GM21786 (cell line): ENCODE measurements around the gene EBP.

Source experiments
- ATAC-seq: cut with Tn5 transposase; IDR thresholded peaks from one replicate; pipeline ENCODE4 v1.9.1; 2021; ENCODE audit not compliant: unreplicated experiment

The EBP gene

DNA sequence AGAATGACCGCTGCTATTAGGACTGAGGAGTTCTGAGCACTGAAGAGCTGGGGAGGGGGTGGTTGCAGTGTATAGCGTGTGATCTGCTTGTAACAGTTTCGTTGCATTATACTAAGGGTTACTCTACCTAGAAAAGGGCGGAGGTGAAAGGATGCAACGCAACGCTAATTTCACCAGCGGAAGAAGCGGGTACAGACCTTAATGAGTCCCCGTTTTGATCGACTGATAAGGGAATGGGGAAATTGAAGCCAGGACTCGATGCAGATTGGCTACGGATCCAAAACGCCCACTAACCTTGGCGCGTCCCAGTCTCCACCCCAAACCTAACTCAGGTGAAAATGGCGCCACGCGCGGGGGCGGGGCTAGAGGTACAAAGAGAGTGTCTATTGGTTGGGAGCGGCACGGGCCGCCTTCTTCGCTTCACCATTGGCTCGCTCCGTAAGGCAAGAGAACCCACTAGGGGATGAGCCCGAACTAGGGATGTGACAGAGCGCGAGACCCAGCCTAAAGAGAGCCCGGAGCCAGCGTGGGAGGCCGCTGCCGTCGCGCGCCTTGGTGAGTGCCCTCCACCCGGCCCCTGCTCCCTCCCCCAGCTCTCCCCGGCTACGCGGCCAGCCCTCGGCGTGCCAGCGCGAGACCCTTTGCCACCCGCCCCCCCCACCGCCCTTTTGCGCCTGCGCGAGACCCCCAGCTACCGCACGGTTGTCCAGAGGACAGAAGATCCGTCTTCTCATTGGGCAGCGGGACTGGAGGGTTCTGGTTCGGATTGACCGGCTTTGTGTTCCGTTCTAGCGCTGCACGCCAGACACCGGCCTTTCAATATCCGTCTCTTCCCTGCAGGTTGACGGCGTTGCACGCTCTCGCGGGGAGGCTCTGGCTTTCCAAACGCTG lies at the start of gene EBP:
TSS of gene EBP (plus strand) at position 456 of the 891 bp plus-strand sequence. CDS start 1,964 bp downstream, outside the sequence.
- ATAC-seq, result peak; percentile 96

DNA sequence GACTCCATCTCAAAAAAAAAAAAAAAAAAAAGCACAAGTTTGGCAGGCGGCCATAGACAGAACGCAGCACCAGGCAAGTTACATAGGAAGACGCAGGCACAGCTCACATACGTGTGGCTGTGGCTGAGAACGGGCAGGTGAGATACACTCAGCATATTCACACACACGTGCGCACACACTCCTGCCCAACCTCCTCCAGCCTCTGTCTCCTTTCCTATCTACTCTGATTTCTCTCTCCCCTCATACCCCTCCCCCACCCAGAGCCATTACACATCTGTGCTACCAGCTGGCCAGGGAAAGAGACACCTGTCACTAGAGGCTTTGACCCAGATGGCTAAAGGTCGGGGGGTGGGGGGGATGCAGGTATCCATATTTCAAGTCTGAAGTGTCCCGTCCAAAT lies 49.4 kb upstream of the EBP start:
- ATAC-seq, result no peak

DNA sequence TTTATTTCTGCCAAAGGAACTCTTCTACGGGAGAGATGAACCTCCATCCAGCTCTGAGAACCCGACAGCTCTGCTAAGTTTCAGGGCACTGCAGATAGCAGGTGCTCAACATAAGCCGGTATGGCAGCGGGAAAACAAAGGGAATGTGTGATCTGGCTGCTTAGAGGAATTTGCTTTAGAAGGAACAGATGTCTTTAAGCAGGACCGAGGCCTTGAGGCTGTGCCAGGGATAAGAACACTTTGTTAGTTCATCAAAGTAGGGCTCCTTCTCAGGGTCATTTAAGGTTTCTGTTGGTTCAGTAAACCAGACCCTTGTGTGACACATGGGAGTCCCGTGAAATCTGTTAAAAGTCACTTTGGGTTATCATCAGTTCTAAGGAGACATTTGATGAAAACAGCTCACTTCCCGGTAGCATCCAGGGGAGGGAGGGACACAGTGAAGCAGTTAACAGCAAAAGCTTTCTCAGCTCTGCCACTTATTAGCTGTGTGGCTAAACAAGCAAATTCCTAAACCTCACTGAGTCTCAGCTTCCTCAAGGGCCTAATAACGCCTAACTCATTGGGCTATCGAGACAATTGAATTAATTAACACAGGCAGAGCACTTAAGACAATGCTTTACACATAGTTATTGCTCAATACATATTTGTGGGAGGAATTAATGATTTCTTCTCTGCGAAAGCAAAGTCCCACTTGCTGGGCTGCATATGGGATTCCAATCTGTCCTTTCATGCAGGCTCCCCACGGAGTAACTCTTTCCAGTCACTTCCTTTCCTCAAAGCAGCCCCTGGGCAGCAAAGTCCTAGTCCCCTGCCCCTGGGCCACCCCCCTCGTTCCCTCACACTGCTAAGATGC lies 48.5 kb upstream of the EBP start:
- ATAC-seq, result no peak

DNA sequence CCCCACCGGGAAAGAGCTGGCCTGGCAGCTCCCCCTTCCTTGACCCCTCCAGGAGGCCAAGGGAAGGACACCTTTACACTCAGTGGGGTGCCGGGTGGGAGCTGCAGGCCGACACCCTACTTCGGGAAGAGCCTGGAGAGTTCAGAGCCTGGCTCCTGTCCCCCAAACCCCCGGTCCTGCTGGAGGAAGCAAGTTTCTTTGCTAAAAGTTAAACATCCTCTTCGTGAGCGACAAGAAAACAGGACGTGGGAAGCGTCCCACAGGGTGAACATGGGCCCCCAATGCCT lies 48.0 kb upstream of the EBP start:
- no peak for ATAC-seq

DNA sequence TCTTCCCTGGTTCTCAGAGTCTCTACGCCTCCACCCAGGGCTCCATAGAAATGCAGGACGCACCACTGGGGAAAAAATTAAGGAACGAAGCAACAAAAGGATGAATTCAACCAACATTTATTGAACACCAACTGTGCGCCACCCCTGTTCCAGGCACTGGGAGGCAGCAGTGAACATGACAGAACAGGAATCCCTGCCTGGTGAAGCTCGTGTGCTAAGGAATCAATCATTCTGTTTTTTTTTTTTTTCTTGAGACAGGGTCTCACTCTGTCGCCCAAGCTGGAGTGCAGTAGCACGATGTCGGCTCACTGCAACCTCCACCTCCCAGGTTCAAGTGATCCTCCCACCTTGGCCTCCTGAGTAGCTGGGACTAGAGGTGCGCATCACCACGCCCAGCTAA lies 47.5 kb upstream of the EBP start:
- no peak for ATAC-seq

DNA sequence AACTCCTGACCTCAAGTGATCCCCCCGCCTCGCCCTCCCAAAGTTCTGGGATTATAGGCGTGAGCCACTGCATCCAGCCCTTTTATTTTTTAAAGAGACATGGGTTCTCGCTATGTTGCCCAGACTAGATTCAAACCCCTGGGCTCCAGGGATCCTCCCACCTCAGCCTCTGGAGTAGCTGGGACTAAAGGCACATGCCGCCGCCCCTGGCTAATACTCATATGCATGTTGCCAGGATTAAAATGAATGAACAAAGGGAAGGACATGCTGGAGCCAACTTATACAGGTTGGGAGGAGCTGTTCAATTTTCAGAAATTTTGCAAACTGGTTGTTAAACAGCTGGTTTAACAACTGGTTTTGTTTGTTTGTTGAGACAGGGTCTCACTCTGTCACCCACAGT lies 47.0 kb upstream of the EBP start:
- no peak for ATAC-seq

DNA sequence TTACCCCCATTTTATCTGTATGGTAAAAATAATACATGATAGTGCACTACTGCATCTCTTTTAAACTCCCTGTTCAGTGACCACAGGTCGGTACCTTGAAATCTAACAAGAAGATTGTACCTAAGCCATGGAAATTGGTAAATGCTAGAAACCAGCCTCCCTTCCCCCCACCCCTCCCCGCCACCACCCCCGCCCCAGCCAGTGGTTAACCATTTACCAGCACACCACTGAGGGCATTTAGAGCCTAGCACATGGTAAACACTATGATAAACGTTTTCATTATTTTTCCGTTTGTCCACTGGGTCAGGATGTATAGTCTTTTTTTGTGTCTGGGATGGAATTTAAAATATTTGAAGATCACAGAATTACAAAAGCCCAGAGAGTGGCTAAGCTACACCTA lies 46.3 kb upstream of the EBP start:
- no peak for ATAC-seq

DNA sequence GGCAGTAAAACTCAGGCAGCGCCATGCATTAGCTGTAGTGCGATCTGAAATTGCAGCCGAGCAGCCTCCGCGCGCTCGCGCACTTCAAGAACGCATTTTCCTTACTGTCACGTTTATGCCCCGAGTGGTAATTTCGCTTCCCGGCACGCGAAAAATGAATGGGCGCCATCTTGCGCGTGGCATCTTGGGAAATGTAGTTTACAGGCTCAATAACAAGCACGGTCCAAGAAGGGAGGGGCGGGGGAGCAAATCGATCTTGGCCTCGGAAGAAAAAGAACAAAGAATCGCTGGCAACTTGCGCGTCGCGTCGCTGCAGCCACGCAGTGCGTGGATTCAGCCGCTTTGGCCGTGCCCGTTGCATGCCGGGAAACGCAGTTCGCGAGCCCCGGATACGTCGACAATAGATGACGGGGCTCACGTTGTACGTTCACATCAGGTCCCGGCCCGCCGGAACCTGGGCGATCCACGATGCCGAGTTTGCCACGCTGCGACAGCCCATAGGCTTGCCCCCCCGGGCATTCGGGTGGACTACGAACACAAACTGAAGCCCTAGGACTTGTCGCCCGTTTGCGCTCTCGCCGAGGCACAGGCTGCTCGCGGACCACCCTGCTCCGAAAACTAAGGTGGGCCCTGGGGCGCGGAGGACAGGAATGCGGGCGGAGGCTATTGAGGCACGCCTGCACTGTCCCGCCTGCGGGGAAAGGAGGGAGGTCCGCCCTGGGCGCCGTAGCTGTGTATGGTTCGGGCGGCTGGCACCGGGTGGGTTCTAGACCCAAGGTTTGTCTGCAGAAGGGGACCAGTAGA lies 45.6 kb upstream of the EBP start, which contains the start of gene FTSJ1:
TSS of gene FTSJ1 (plus strand) at position 426 of the 804 bp plus-strand sequence. CDS start 1,849 bp downstream, outside the sequence.
- ATAC-seq, result peak; percentile 81

DNA sequence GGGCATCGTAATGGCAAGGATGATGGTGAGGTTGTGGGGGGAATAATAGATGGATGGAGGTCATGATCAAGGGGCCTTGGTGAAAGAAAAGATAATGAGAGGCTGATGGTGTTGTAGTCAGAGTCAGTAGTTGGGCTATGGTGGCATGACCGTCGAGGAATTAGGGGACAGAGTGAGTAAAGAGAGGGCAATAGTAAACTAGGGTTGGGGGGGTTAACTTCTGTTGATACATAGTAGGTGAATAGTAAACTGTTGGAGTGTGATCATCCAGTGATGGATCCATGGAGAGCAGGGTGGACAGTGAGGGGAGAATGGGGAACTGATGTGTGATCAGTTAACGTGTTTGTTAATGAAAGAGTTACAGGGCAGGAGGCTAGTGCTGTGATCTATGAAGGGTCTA lies 44.7 kb upstream of the EBP start:
- ATAC-seq, result no peak

DNA sequence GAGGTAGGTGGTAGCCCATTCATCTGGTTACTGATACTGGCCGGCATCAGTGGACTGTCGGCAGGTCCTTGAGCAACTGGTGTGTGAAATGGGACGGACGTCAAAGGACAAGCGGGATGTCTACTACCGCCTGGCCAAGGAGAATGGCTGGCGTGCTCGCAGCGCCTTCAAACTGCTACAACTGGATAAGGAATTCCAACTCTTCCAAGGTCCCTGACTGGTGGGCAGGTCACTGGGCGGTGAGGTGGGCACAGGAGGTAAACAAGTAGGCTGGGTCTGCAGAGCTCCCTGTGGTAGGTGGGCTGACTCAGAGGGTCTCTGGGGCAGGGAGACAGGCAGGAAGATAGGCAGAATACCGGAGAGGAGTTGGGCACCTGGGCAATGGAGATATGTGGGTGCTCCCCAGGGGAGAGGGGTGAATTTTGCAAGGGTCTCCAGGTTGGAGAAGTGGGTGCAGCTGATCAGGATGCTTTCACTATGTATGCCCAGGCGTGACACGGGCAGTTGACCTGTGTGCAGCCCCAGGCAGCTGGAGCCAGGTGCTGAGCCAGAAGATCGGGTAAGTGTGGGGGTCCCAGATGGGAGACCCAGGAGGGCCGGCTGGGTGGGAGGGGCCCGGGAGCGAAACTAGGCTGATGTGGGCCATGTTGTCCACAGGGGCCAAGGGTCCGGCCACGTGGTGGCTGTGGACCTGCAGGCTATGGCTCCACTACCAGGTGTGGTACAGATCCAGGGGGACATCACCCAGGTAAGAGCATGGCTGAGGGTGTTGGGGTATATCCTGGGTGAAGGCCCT lies 43.5 kb upstream of the EBP start:
- ATAC-seq, result no peak

DNA sequence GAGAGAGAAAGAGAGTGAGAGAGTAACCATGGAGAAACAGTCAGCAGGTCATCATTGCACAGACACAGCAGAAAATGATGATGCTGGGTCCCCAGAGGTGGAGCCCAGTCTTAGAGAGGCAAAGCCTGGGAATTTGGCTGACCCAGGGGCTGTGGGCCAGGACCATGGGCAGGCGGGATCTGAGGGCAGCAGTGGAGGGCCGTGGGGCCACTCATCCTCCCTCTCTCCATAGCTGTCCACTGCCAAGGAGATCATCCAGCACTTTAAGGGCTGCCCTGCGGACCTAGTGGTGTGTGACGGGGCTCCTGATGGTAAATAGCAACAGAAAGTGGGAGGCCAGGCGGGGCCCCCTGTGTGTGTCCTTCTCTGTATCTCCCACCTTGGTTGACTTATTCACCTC lies 42.8 kb upstream of the EBP start:
- no peak for ATAC-seq

DNA sequence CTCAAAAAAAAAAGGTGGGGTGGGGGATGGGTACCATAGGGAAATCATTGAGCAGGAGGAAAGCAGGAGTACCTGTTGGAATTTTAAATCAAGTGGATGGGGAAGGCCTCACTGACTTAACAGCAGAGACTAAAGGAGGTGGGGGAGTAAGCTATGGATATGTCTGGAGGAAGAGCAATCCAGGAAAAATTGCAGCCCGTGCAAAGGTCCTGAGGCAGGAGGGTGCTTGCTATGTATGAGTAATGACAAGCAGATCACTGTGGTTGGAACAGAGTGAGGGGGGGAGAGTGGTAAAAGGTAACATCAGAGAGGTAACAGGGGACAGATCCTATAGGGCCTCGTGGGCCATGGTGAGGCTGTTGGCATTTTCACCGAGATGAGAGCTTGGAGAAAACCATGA lies 41.5 kb upstream of the EBP start:
- ATAC-seq, result no peak

DNA sequence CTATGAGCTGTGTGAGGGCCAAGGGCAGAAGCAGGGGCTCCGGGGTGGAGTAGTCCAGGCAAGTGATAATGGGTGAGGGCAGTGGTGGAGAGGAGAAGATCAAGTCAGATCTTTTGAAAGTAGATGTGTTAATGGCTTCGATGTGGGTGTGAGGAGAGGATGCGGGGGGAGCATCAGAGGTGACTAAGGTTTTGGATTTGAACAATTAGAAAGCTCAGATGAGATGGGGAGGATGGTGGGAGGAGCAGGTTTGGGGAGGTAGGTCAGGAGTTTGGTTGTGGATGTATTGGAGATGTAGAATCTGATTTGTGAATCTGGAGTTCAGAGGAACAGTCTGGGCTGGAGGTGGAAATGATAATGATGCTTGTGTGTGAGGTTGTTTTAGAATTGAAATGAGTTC lies 41.0 kb upstream of the EBP start:
- ATAC-seq, result no peak

DNA sequence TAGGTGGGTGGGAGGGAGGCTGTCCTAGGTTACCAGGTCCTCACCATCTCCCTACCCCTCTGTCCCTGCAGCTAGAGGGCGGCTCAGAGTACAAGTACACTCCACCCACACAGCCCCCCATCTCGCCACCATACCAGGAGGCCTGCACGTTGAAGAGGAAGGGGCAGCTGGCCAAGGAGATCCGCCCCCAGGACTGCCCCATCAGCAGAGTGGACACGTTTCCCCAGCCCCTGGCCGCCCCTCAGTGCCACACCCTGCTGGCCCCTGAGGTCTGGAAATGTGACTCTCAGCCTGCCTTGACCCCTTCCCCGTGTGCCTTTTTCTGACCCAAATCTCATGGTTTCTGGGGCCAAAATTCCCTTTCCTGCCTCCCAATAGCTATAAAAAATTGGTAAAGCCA lies 39.1 kb upstream of the EBP start:
- ATAC-seq, result no peak

DNA sequence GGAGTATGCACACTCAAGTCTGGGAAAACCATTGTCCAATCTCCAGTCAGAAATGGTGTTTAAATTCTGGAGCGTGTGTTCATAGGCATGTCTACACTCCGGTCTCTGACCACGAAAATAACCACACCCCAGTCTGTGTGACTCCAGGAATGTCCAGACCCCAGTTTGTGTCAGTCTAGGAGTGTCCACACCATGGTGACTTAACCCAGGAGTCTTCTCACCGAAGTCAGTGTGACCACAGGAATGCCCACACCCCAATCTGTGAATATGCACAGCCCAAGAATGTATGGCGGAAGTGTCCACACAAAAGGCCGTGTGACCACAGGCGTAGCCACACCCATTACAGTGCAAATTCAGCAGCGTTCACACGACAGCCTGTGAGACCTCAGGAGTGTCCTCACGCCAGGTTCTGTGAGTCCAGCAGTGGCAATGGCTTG lies 34.2 kb upstream of the EBP start:
- no peak for ATAC-seq

DNA sequence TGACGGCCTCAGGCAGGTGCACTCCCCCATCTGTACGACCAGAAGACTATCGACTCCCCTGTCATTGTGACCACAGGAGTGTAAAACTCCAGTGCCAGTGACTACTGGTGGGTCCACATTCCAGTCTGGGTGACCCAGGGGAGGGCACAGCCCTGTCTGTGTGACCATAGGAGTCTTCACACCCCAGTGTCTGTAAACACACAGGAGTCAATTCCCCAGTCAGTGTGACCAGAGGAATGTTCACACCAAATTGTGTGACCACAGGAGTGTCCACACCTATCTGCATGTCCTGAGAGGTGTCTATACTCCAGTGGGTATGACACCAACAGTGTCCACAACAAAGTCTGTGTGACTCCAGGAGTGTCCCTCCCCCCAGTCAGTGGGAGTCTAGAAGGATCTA lies 33.6 kb upstream of the EBP start:
- no peak for ATAC-seq

DNA sequence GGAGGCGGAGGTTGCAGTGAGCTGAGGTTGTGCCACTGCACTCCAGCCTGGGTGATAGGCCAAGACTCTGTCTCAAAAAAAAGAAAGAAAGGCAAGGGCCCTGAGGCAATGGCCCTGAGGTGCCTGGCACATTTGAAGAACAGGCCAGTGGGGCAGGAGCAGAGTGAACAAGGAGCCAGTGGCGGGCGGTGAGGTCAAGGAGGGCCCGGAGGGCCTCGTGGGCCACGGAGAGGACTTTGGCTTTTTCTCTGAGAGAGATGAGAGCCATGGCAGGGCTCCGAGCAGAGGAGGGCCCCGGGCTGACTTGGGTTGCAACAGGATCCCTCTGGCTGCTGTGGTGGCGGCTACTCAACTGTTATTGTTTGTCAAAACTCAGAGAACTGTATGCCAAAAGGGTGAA lies 32.3 kb upstream of the EBP start:
- no peak for ATAC-seq

DNA sequence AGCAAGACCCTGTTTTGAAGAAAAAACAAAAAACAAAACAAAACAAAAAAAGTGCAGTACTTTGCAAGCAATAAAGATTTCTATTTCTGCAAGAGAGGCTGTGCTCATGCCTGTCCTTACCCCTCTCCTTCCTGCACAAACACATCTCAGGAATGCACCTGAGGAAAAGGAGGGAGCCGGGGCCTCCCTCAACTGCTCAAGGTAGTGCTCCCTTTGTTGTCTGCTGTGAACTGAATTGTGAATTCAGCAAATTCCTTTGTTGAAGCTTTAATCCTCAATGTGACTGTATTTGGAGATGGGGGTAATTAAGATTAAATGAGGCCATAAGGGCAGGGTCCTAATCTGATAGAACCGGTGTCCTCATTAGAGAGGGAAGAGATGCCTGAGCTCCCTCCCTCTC lies 31.7 kb upstream of the EBP start:
- no peak for ATAC-seq

DNA sequence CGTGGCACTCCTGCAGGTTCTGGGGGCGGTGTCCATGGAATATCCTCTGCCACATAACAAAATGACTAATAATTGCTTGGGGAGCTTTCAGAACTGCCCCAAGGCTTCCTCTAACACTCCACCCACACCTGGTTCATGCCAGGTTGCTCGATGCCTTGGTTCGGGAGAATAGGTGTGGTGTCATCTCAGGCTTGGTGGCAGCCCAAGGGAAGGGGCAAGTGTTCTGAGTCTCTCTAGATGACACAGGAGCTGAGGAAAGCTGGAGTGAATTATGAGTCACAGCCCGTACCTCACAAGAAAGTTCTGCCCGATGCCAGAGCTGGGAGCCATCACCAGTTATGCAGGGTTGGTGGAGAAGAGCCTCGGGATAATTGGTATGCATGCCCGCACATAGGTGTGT lies 30.9 kb upstream of the EBP start:
- no peak for ATAC-seq

DNA sequence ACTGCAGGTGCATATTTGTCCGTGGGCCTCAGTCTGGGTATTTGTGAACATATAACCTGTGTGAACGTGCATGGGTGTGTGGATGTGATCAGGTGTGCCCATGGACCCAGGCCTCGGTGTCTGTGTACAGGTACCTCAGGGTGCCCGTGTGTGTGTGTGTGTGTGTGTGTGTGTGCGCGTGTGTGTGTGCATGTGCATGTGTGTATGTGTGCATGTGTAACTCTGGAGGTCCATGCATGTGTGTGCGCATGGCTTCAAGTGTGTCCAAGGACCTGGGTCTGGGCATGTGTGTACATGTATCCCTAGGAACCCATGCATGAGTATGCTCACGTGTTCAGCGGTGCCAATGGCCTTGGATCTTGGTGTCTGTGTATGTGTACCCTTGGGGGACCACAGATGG lies 29.8 kb upstream of the EBP start:
- no peak for ATAC-seq
